GM12878 (cell line): ENCODE data around the gene CEND1.

Source experiments
- CTCF ChIP-seq, 3 experiments: IDR thresholded peaks in 2 of 3; conservative IDR thresholded peaks in 1 of 3; 2 replicates each; pipeline ENCODE4 v1.5.1; 2011; ENCODE audit warnings: low read depth in 3 of 3, low read length in 3 of 3, mild to moderate bottlenecking in 3 of 3, control low read depth in 2 of 3, moderate library complexity in 2 of 3, inconsistent platforms in 1 of 3, mixed read lengths in 1 of 3; ENCODE audit not compliant: control insufficient read depth in 2 of 3, insufficient read depth in 1 of 3; ENCODE audit errors: extremely low read depth in 1 of 3
- EP300 ChIP-seq, 2 experiments: fragments of 150-350 bp in 1 of 2; IDR thresholded peaks; 2 replicates each; pipeline ENCODE4 v1.6.1; 2011 to 2012; ENCODE audit warnings: low read depth in 2 of 2, low read length in 2 of 2, borderline replicate concordance in 1 of 2, improper control_type of control experiment in 1 of 2, inconsistent platforms in 1 of 2; ENCODE audit not compliant: control insufficient read depth in 1 of 2
- GABPA ChIP-seq: IDR thresholded peaks from 2 replicates; pipeline ENCODE4 v1.6.1; 2014; ENCODE audit warnings: antibody characterized with exemption, low read depth, mild to moderate bottlenecking, inconsistent platforms
- HDGF ChIP-seq: fragments of 450-650 bp; IDR thresholded peaks from 2 replicates; pipeline ENCODE4 v1.6.1; 2016; ENCODE audit warnings: antibody characterized with exemption
- NFYB ChIP-seq: IDR thresholded peaks from 2 replicates; pipeline ENCODE4 v1.6.1; 2011; ENCODE audit warnings: low read depth, mild to moderate bottlenecking, low read length, improper control_type of control experiment, moderate library complexity; ENCODE audit not compliant: insufficient read depth
- NR2F1 ChIP-seq: fragments of 450-650 bp; conservative IDR thresholded peaks from 2 replicates; pipeline ENCODE4 v1.6.1; 2017; ENCODE audit warnings: mild to moderate bottlenecking
- PBX3 ChIP-seq: IDR thresholded peaks from 2 replicates; pipeline ENCODE4 v1.6.1; 2011; ENCODE audit warnings: mild to moderate bottlenecking, low read depth, low read length, moderate library complexity; ENCODE audit not compliant: insufficient replicate concordance
- POLR2A ChIP-seq: IDR thresholded peaks from 2 replicates; pipeline ENCODE4 v1.6.1; 2011; ENCODE audit warnings: low read depth, mild to moderate bottlenecking, low read length
- RFX5 ChIP-seq: IDR thresholded peaks from 2 replicates; pipeline ENCODE4 v1.6.1; 2011; ENCODE audit warnings: low read depth, low read length, improper control_type of control experiment
- SRF ChIP-seq, 2 experiments: IDR thresholded peaks; 2 replicates each; pipeline ENCODE4 v1.6.1; 2011; ENCODE audit warnings: low read depth in 2 of 2, low read length in 2 of 2, mild to moderate bottlenecking in 1 of 2, moderate library complexity in 1 of 2
- TBL1XR1 ChIP-seq: IDR thresholded peaks from 2 replicates; pipeline ENCODE4 v1.6.1; 2012; ENCODE audit warnings: low read depth, low read length, improper control_type of control experiment
- TCF12 ChIP-seq: IDR thresholded peaks from 2 replicates; pipeline ENCODE4 v1.6.1; 2011; ENCODE audit warnings: low read depth, mild to moderate bottlenecking, low read length
- YBX1 ChIP-seq: fragments of 450-650 bp; IDR thresholded peaks from 2 replicates; pipeline ENCODE4 v1.6.1; 2016; ENCODE audit warnings: antibody characterized with exemption
- ZBED1 ChIP-seq: IDR thresholded peaks from 2 replicates; pipeline ENCODE4 v1.6.1; 2016; ENCODE audit warnings: borderline replicate concordance

- no peak for TF ChIP-seq YBX1
- no peak for TF ChIP-seq CTCF (IDR thresholded peaks at IDR 0.05 in 2 of 3, conservative IDR thresholded peaks at IDR 0.05 in 1 of 3; ENCODE audit: control insufficient read depth in 2 of 3, extremely low read depth in 1 of 3, insufficient read depth in 1 of 3, low read depth in 3 of 3, low read length in 3 of 3)
- no peak for TF ChIP-seq PBX3
- TF ChIP-seq TBL1XR1 = no peak
- no peak for TF ChIP-seq GABPA
- TF ChIP-seq RFX5 = no peak
- TF ChIP-seq POLR2A = no peak
- TF ChIP-seq ZBED1 = no peak
- TF ChIP-seq NR2F1 = no peak
- no peak for TF ChIP-seq EP300 (IDR thresholded peaks at IDR 0.05; ENCODE audit: borderline replicate concordance in 1 of 2, control insufficient read depth in 1 of 2, low read depth in 2 of 2, low read length in 2 of 2)
- TF ChIP-seq TCF12 = no peak
- TF ChIP-seq SRF (IDR thresholded peaks at IDR 0.05; ENCODE audit: low read depth in 2 of 2, low read length in 2 of 2) = no peak
- TF ChIP-seq NFYB = no peak
- TF ChIP-seq HDGF = no peak
Measured at GRCh38 chr11:829176-829846, 39.4 kb upstream of the CEND1 start.
